Mesenchymal stem cell (in vitro differentiated cells and primary cell): ENCODE data around the gene FBXO8.

Source experiments
- DNase-seq: peaks from one replicate; pipeline ENCODE4 v3.0.0-alpha.2; 2013
- H2AFZ ChIP-seq: one replicate; pipeline ENCODE4 v1.6.1; 2013; ENCODE audit warnings: low read depth, mild to moderate bottlenecking, control low read depth, inconsistent platforms, low read length, moderate library complexity
- H2AK5ac ChIP-seq: 2 replicates; pipeline ENCODE4 v1.6.1; 2013; ENCODE audit warnings: low read length, moderate library complexity, mild to moderate bottlenecking, inconsistent platforms; ENCODE audit not compliant: severe bottlenecking
- H2BK120ac ChIP-seq: one replicate; pipeline ENCODE4 v1.6.1; 2013; ENCODE audit warnings: low read depth, mild to moderate bottlenecking, inconsistent platforms, low read length, moderate library complexity
- H2BK12ac ChIP-seq, 2 experiments: one replicate each; pipeline ENCODE4 v1.6.1; 2013; ENCODE audit warnings: inconsistent platforms in 2 of 2, low read length in 2 of 2, mild to moderate bottlenecking in 2 of 2, moderate library complexity in 2 of 2, control low read depth in 1 of 2
- H2BK15ac ChIP-seq: one replicate; pipeline ENCODE4 v1.6.1; 2013; ENCODE audit warnings: mild to moderate bottlenecking, low read depth, inconsistent platforms; ENCODE audit not compliant: poor library complexity, severe bottlenecking
- H2BK5ac ChIP-seq: 2 replicates; pipeline ENCODE4 v1.6.1; 2013; ENCODE audit warnings: low read depth, mild to moderate bottlenecking, low read length, control low read depth, inconsistent platforms; ENCODE audit not compliant: poor library complexity, severe bottlenecking
- H3K14ac ChIP-seq, 2 experiments: one replicate each; pipeline ENCODE4 v1.6.1; 2013; ENCODE audit warnings: inconsistent platforms in 2 of 2, low read length in 2 of 2, control low read depth in 1 of 2, mild to moderate bottlenecking in 1 of 2, moderate library complexity in 1 of 2
- H3K18ac ChIP-seq, 2 experiments: one replicate each; pipeline ENCODE4 v1.6.1; 2013; ENCODE audit warnings: inconsistent platforms in 2 of 2, low read length in 2 of 2, control low read depth in 1 of 2, low read depth in 1 of 2, mild to moderate bottlenecking in 1 of 2
- H3K23ac ChIP-seq, 2 experiments: one replicate each; pipeline ENCODE4 v1.6.1; 2013; ENCODE audit warnings: inconsistent platforms in 2 of 2, low read length in 2 of 2, mild to moderate bottlenecking in 2 of 2, moderate library complexity in 2 of 2, control low read depth in 1 of 2
- H3K27ac ChIP-seq: 2 replicates; pipeline ENCODE4 v1.5.1; 2013; ENCODE audit warnings: mild to moderate bottlenecking, moderate library complexity, low read length, control low read depth, inconsistent platforms; ENCODE audit not compliant: poor library complexity, severe bottlenecking
- H3K27me3 ChIP-seq, 2 experiments: 2 replicates each; pipeline versions ENCODE4 v1.6.1 to v1.7.0; 2013; ENCODE audit warnings: low read length in 2 of 2, mild to moderate bottlenecking in 2 of 2, moderate library complexity in 2 of 2, control low read depth in 1 of 2, inconsistent platforms in 1 of 2; ENCODE audit not compliant: control insufficient read depth in 1 of 2, insufficient read depth in 1 of 2
- H3K36me3 ChIP-seq, 2 experiments: 2 replicates each; pipeline versions ENCODE4 v1.6.1 to v1.7.0; 2013; ENCODE audit warnings: low read length in 2 of 2, control low read depth in 1 of 2, inconsistent platforms in 1 of 2, low read depth in 1 of 2, mild to moderate bottlenecking in 1 of 2; ENCODE audit not compliant: insufficient read depth in 2 of 2, control insufficient read depth in 1 of 2
- H3K4ac ChIP-seq, 2 experiments: one replicate each; pipeline ENCODE4 v1.6.1; 2013; ENCODE audit warnings: inconsistent platforms in 2 of 2, low read length in 2 of 2, mild to moderate bottlenecking in 2 of 2, moderate library complexity in 2 of 2, control low read depth in 1 of 2, low read depth in 1 of 2
- H3K4me1 ChIP-seq: 2 replicates; pipeline ENCODE4 v1.6.1; 2013; ENCODE audit warnings: low read depth, low read length, control low read depth; ENCODE audit not compliant: control insufficient read depth, insufficient read depth
- H3K4me2 ChIP-seq: 2 replicates; pipeline ENCODE4 v1.6.1; 2013; ENCODE audit warnings: low read length, mild to moderate bottlenecking, inconsistent platforms; ENCODE audit not compliant: poor library complexity, severe bottlenecking
- H3K4me3 ChIP-seq, 2 experiments: 2 replicates each; pipeline versions ENCODE4 v1.5.1 to v1.7.0; 2013; ENCODE audit warnings: low read length in 2 of 2, mild to moderate bottlenecking in 2 of 2, control low read depth in 1 of 2, low read depth in 1 of 2; ENCODE audit not compliant: insufficient read depth in 1 of 2
- H3K79me1 ChIP-seq: replicated peaks from 2 replicates; pipeline ENCODE4 v1.6.1; 2013; ENCODE audit warnings: mild to moderate bottlenecking, control low read depth, low read length, inconsistent platforms; ENCODE audit not compliant: poor library complexity, severe bottlenecking
- H3K9ac ChIP-seq: 2 replicates; pipeline ENCODE4 v1.7.0; 2013; ENCODE audit warnings: mild to moderate bottlenecking, low read length, moderate library complexity
- H3K9me3 ChIP-seq: 2 replicates; pipeline ENCODE4 v1.7.0; 2013; ENCODE audit warnings: mild to moderate bottlenecking, low read length; ENCODE audit not compliant: control insufficient read depth
- H4K8ac ChIP-seq: one replicate; pipeline ENCODE4 v1.6.1; 2013; ENCODE audit warnings: inconsistent platforms, mild to moderate bottlenecking, low read length, moderate library complexity
- H4K91ac ChIP-seq: one replicate; pipeline ENCODE4 v1.6.1; 2013; ENCODE audit warnings: mild to moderate bottlenecking, low read length, inconsistent platforms
- WGBS: methylation state at CpG from one replicate; pipeline ENCODE4 v1.1.7; 2013; ENCODE audit warnings: mixed read lengths; 5-methylcytosine and 5-hydroxymethylcytosine counted together

The FBXO8 gene

GRCh38 chr4:174281182-174281737 lies 2.2 kb downstream of the FBXO8 start:
- no peak overlapping the region for H2BK15ac ChIP-seq
- H3K36me3 ChIP-seq = no peaks in the 10 kb centered on the region
- no peak overlapping the region for H3K14ac ChIP-seq
- whole genome bisulfite sequencing = 99% methylated on average over 4 of the region's 5 CpGs
- peaks cover 7% of the 10 kb centered on the region for H3K79me1 ChIP-seq
- no peak overlapping the region for H2AFZ ChIP-seq
- H3K4me3 ChIP-seq = peak overlapping the region in 1 of 2 experiments; percentile 81
- no peak overlapping the region for H2BK5ac ChIP-seq
- H4K8ac ChIP-seq = no peak overlapping the region
- no peak overlapping the region for H3K4me2 ChIP-seq
- H3K9ac ChIP-seq = peak overlapping the region; percentile 97
- no peak overlapping the region for H2BK120ac ChIP-seq
- H2AK5ac ChIP-seq = peak overlapping the region; percentile 80
- H3K27me3 ChIP-seq = no peaks in the 10 kb centered on the region
- H3K9me3 ChIP-seq = no peaks in the 10 kb centered on the region
- peaks cover 3% of the 10 kb centered on the region for H3K4me1 ChIP-seq
- no peak overlapping the region for H4K91ac ChIP-seq
- DNase-seq = no peak
- no peak overlapping the region for H3K27ac ChIP-seq
- H2BK12ac ChIP-seq = no peak overlapping the region
- H3K23ac ChIP-seq = no peak overlapping the region
- H3K4ac ChIP-seq = no peak overlapping the region
- no peak overlapping the region for H3K18ac ChIP-seq

- no peak for DNase-seq
- H3K14ac ChIP-seq = no peak overlapping the region
- H2AFZ ChIP-seq = no peak overlapping the region
- no peak overlapping the region for H3K4me3 ChIP-seq
- H2BK5ac ChIP-seq = no peak overlapping the region
- 94% methylated on average over 2 of the region's 3 CpGs for WGBS
- no peak overlapping the region for H4K8ac ChIP-seq
- H3K9ac ChIP-seq = no peak overlapping the region
- H2BK12ac ChIP-seq = no peak overlapping the region
- no peak overlapping the region for H2BK120ac ChIP-seq
- H3K4me1 ChIP-seq = peaks cover 3% of the 10 kb centered on the region
- no peak overlapping the region for H3K18ac ChIP-seq
- no peak overlapping the region for H2AK5ac ChIP-seq
- peaks cover 5% of the 10 kb centered on the region for H3K79me1 ChIP-seq
- no peak overlapping the region for H4K91ac ChIP-seq
- no peaks in the 10 kb centered on the region for H3K9me3 ChIP-seq
- no peaks in the 10 kb centered on the region for H3K36me3 ChIP-seq
- H3K4me2 ChIP-seq = no peak overlapping the region
- H3K4ac ChIP-seq = no peak overlapping the region
- H3K27ac ChIP-seq = no peak overlapping the region
- no peak overlapping the region for H3K23ac ChIP-seq
- H2BK15ac ChIP-seq = no peak overlapping the region
- H3K27me3 ChIP-seq = no peaks in the 10 kb centered on the region
These were observed 3.9 kb downstream of the FBXO8 start for GRCh38 chr4:174279433-174280155.

- H3K4me1 ChIP-seq = peaks cover 3% of the 10 kb centered on the region
- H3K14ac ChIP-seq = no peak overlapping the region
- H3K4ac ChIP-seq = no peak overlapping the region
- H3K23ac ChIP-seq = no peak overlapping the region
- no peaks in the 10 kb centered on the region for H3K27me3 ChIP-seq
- H3K79me1 ChIP-seq = peaks cover 7% of the 10 kb centered on the region
- H4K8ac ChIP-seq = no peak overlapping the region
- H3K4me3 ChIP-seq = no peak overlapping the region
- no peak overlapping the region for H3K4me2 ChIP-seq
- H3K9ac ChIP-seq = no peak overlapping the region
- no peak overlapping the region for H3K27ac ChIP-seq
- H3K9me3 ChIP-seq = no peaks in the 10 kb centered on the region
- H2BK15ac ChIP-seq = no peak overlapping the region
- no peak overlapping the region for H2BK120ac ChIP-seq
- H3K36me3 ChIP-seq = no peaks in the 10 kb centered on the region
- no peak overlapping the region for H2AFZ ChIP-seq
- no peak overlapping the region for H3K18ac ChIP-seq
- H2AK5ac ChIP-seq = no peak overlapping the region
- no peak for DNase-seq
- H2BK12ac ChIP-seq = no peak overlapping the region
- no peak overlapping the region for H4K91ac ChIP-seq
- no peak overlapping the region for H2BK5ac ChIP-seq
These were observed 5.0 kb downstream of the FBXO8 start for GRCh38 chr4:174278467-174278866.

GRCh38 chr4:174277433-174277832 lies 6.0 kb downstream of the FBXO8 start:
- no peaks in the 10 kb centered on the region for H3K27me3 ChIP-seq
- H4K8ac ChIP-seq = no peak overlapping the region
- H2BK15ac ChIP-seq = no peak overlapping the region

More at GRCh38 chr4:174277433-174277832, 6.0 kb downstream of the FBXO8 start:
- Histone ChIP-seq H3K4me3 (no peak overlapping the region), H2BK5ac (no peak overlapping the region), H3K4ac (no peak overlapping the region), H2AFZ (no peak overlapping the region), H3K9ac (no peak overlapping the region), H4K91ac (no peak overlapping the region), H3K36me3 (no peaks in the 10 kb centered on the region), H3K27ac (no peak overlapping the region), H3K4me2 (no peak overlapping the region), H3K79me1 (peaks cover 10% of the 10 kb centered on the region), H3K4me1 (peaks cover 3% of the 10 kb centered on the region), H3K9me3 (no peaks in the 10 kb centered on the region), H2BK120ac (no peak overlapping the region), H3K18ac (no peak overlapping the region), H2AK5ac (no peak overlapping the region), H3K23ac (no peak overlapping the region), H2BK12ac (no peak overlapping the region), H3K14ac (no peak overlapping the region)
- DNase-seq = no peak
- WGBS = 100% methylated on average over 1 of the region's 3 CpGs
